ENCODE measurements around the gene IDH3G.
"Not testable (repeated sequence)": the region's sequence is repeated elsewhere in the genome, so short reads cannot be mapped to it uniquely, and the experiment has no call there.

Gene IDH3G

DNA sequence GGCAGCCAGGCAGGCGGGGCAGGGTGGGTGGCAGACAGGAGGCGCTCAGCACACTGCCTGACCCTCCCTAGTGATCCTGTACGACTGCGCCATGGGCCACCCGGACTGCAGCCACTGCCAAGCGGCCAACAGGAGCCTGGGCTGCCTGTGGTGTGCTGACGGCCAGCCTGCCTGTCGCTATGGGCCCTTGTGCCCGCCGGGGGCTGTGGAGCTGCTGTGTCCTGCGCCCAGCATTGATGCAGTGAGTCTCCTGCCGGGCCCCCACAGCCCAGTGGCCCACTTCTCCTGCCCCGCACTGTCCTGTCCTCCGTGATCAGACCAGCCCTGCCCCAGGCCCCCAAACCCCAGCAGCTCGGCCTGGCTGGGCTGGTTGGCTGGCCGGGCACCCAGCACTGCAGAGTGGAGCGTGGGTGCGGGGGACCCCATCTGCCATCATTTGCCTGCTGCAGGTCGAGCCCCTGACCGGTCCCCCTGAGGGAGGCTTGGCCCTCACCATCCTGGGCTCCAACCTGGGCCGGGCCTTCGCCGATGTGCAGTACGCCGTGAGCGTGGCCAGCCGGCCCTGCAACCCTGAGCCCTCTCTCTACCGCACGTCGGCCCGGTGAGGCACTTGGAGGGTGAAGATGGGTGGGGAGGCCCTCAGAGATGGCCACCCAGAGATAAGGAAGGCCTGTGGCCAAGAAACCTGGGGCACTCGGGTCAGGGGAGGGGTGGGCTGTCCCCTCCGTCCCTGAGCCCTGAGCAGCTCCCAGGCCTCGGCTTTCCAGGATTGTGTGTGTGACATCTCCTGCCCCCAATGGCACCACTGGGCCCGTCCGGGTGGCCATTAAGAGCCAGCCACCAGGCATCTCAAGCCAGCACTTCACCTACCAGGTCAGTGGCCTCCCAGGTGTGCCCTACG lies 22.5 kb downstream of the IDH3G start:
- DNase-seq: no peak

DNA sequence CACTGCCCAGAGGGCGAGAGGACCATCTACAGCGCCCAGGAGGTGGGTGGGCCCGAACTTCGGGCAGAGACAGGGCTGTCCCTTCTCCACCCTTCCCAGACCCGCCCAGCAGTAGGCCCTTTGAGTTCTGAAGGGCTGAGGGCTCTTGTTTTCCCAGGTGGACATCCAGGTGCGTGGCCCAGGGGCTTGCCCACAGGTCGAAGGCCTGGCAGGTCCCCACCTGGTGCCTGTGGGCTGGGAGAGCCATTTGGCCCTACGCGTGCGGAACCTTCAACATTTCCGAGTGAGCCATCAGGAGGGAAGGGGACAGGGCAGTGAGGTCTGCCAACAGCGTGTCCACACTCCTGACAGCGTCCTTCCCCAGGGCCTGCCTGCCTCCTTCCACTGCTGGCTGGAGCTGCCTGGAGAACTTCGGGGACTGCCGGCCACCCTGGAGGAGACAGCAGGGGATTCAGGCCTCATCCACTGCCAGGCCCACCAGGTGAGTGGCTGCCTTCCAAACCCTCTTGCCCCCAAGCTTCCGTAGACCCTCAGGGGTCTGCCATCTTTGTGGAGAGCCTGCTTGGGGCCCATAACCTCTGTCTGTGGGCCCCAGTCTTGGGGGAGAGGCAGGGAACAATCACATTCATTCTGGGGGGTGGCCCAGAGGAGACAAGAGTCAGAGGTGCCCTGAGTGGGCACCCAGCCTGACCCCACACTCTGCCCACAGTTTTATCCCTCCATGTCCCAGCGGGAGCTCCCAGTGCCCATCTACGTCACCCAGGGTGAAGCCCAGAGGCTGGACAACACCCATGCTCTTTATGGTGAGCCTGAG lies 23.4 kb downstream of the IDH3G start:
- no peak for DNase-seq

DNA sequence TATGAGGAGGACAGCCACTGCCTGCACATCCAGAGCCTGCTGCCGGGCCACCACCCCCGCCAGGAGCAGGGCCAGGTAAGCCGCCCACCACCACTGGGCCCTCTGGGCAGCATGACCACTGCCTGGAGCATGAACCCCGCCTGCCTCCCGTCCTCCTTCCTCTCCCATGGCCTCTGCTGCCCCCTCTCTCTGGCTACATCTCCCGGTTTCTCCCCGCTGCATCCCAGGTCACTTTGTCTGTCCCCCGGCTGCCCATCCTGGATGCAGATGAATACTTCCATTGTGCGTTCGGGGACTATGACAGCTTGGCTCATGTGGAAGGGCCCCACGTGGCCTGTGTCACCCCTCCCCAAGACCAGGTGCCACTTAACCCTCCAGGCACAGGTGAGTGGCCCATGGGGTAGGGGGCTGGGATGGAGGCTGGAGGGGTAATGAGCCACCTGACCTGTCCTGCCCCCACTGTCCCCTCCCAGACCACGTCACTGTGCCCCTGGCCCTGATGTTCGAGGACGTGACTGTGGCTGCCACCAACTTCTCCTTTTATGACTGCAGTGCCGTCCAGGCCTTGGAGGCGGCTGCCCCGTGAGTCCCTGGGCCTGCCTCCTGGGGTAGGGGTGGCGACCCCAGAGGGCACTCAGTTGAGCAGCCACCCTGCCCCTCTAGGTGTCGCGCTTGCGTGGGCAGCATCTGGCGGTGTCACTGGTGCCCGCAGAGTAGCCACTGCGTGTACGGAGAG lies 24.1 kb downstream of the IDH3G start:
- no peak for DNase-seq

DNA sequence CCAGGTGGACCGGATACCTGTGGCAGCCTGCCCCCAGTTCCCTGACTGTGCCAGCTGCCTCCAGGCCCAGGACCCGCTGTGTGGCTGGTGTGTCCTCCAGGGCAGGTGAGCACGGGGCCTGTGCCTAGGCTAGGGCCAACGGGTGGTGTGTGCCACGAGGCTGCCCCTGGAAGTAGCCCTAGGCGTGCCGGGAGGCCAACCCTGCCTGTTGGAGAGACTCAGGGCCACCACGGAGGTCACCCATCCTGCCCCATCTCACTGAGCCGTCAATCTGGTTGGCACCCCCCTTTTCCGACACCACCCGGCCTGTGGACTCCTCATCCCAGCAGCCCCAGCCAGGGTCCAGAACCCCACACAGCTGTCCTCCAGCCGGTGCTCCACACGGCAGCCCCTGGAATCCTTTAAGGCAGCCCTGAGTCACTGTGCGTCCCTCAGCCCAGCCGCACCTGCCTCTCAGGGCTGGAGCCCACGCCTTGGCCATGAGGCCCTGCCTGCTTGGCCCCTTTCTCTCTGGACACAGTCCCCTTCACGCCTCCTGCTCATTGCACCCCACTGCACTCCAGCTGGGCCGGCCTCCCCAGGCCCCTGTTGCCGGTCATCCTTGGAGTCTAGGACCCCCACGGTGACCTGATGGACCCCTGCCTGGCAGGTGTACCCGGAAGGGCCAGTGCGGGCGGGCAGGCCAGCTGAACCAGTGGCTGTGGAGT lies 24.9 kb downstream of the IDH3G start:
- DNase-seq: no peak

DNA sequence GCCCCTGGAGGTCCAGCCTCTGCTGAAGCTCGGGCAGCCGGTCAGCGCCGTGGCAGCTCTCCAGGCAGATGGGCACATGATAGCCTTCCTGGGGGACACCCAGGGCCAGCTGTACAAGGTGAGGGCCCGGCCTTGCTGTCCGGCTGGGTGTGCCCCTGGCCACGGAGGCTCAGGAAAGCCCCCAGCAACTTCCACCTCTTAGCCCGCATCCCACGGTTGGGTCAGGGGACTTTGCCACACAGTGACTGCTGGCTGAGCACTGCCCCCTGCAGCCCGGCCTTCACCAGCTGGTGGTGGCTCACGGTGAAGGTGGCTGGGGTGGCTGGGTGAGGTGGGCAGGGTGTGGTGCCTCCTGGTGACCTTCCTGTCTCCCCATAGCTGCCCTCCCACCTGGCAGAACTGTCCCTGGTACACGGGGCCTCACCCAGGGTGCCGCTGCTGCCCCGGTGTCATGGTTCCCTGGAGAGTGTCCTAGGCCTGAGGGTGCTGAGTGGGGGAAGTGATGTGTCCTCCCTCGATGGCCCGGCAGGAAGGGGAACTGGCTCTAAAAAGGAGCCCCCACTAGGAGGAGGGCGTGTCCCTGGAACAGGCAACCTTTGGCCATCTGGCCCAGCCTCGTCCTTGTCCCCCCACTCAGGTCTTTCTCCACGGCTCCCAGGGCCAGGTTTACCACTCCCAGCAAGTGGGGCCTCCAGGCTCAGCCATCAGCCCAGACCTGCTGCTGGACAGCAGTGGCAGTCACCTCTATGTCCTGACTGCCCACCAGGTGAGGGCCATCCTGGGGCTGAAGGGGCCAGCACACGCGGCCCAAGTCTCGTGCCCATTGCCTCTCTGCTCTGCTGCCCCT lies 25.6 kb downstream of the IDH3G start:
- no peak for DNase-seq

DNA sequence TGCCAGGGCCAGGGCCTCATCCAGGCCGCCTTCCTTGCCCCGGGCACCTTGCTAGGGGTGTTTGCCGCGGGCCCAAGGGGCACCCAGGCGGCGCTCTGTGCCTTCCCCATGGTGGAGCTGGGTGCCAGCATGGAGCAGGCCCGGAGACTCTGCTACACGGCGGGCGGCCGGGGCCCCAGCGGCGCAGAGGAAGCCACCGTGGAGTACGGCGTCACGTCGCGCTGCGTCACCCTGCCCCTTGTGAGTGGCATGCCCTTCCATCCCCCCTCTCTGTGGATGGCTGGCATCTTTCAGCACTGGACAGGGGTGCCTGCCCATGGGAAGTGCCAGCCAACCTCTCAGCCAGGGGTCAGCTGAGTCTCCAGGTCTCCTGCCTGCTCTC lies 26.5 kb downstream of the IDH3G start:
- DNase-seq: no peak

DNA sequence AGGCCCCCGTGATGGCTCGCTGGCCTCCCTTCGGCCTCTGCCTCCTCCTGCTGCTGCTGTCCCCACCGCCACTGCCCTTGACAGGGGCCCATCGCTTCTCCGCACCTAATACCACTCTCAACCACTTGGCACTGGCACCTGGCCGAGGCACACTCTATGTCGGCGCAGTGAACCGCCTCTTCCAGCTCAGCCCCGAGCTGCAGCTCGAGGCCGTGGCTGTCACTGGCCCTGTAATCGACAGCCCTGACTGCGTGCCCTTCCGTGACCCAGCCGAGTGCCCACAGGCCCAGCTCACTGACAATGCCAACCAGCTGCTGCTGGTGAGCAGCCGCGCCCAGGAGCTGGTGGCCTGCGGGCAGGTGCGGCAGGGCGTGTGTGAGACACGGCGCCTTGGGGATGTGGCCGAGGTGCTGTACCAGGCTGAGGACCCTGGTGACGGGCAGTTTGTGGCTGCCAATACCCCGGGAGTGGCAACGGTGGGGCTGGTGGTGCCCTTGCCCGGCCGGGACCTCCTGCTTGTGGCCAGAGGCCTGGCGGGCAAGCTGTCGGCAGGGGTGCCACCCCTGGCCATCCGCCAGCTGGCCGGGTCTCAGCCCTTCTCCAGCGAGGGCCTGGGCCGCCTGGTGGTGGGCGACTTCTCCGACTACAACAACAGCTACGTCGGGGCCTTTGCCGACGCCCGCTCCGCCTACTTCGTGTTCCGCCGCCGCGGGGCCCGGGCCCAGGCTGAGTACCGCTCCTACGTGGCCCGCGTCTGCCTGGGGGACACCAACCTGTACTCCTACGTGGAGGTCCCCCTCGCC lies 27.1 kb downstream of the IDH3G start:
- no peak for DNase-seq

DNA sequence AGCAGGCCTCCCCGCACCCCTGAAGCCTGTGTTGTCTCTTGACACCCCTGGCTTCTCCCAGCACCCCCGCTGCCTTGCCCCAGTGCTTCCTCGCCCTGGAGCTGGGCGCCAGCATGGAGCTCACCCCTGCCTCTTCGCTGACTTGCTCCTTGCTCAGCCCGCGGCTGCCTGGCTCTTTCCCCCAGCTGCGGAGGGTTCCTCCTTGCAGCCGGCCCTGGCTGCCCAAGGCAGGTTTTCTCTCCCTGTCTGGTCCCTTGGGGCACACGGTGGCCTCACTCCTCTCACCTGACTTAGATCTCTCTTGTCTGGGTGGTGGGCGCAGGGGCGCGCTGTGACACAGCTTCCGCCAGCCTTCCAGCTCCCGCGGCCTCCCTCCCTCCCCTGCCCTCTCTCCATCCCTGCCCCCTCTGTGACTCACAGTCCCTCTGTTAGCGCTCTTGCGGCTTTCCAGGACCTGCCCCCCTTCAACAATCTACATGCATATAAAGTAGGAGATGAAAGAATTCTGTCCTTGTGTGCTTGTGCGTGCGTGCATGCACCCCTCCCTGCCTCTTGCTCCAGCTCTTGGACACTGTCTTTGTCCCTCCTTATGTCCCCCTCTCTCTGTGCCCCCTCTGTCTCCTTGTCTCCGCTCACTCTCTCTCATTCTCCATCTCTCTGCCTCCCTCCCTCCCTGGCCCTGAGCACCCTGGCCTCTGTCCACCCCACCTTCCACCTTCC lies 27.9 kb downstream of the IDH3G start:
- peak; percentile 43 for DNase-seq

DNA sequence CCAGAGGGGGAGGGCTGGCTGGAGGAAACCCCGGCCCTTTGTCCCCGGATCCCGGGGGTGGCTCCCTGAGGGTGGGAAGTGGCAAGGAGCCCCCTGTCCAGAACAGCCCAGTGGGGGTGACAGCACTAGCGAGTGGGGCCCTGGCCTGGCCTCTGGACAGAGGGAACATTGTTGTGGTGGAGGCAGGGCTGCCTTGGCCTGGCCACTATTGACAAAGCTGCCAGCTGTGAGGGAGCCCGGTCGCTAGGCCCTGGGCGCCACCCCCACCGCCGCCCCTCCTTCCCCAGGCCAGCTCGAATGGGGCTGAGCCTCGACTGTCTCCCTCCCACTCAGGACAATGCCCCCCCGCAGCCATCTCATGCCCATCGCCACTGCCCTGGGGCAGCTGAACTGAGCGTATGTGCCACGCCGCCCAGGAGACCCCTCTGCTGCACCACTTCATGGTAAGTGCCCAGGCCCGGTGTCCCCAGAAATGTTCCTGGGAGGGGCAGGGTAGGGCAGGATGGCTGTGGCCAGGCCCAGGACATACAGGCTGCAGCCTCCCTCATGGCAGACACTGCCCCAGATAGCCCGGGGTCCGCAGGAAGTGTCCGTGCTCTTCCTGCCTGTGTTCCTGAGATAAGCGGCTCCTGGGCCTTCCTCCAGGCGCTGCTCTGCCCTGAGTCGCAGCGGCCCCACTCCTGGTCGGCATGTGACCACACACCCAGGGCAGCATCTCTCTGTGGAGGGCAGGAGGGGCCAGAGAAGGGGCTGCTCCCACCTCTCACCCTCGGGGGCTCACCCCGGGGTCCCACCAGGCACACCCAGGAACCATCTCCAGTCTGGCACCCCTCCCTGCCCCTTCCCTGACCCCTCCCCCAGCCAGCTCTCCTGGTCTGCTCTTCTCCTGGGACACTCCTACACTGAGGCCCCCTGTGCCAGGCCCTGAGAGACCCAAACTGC lies 28.8 kb downstream of the IDH3G start:
- DNase-seq: no peak

DNA sequence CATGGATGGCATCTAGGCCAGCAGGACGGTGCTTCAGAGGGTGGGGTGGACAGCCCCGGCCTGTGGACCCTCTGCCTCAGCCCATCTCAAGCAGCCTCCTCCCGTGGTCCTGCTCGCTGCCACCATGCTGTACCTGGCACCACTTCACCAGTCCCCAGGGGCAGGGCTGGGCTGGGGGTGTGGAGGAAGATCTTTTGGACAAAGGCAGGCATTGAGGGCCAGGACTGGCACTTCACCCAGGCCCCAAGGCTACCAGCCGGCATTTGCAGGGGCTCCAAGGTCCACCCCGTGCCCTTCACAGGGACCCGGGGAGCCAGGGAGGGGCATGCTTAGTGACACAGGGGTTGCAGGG lies 29.4 kb downstream of the IDH3G start:
- DNase-seq: no peak

DNA sequence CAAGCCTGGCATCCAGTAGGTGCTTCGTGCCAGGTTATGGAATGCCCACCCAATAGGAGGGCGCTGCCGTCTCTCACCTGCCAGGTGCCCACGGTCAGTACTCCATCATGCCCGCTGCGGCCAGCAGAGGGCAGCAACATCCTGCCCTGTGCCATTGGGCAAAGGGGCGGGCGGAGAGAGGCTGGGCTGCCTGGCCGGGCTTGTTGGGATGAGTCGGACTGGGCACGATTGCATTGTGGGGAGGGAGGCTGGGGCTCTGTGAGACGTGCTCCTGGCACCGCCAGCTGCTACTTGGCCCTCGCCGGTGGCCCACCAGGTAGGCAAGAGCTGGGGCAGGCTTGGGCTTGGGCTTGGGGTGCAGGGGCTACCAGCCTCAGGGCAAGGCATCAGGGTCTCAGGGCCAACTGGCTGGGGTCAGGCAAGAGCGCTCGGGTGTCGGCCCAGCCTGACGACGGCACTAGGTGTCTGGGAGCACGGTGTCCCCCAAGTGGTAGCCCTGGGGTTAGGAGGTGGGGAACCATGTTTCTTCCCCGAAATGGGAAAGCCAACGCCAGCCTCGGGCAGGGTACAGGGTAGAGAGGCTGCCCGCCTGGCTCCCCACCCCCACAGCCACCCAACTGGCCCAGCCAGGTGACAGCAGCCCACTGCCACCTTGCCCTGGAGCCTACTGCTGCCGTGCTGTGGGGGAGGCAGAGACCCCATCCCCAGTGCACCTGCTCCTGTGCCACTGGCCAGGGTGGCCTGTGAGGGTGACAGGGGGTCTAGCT lies 30.0 kb downstream of the IDH3G start, which contains the start of gene PLXNB3:
TSS of gene PLXNB3 (plus strand) at position 261 of the 767 bp plus-strand sequence. CDS start 1,287 bp downstream, outside the sequence.
- DNase-seq: peak; percentile 76

DNA sequence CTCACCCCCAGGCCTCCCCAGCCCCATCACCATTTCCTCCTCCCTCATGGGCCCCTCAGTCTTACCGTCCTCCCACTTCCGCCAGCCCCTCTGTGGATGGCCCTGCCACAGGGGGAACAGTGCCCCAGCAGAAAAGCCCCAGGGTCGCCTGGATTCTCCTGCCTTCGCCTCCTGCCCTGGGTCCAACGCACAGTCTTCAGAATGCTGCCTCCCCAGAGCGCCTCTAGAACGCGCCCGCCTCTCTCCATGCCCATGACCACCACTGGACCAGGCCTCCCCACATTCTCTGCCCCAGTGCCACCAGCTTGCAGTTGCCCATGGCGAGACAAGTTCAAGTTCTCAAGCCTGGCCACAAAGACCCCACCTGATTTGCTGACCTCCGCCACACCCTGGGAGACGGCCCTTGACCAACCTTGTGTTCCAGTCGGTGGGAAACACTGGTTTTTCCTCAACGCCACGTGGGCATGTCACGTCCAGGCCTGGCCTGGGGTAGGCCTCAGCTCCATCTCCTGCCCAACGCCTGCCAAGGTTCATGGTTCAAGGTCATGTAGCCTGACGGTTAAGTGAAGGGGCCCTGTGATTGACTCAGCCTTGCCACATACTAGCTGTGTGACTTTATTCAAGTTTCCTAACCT lies 30.8 kb downstream of the IDH3G start:
- DNase-seq: no peak

DNA sequence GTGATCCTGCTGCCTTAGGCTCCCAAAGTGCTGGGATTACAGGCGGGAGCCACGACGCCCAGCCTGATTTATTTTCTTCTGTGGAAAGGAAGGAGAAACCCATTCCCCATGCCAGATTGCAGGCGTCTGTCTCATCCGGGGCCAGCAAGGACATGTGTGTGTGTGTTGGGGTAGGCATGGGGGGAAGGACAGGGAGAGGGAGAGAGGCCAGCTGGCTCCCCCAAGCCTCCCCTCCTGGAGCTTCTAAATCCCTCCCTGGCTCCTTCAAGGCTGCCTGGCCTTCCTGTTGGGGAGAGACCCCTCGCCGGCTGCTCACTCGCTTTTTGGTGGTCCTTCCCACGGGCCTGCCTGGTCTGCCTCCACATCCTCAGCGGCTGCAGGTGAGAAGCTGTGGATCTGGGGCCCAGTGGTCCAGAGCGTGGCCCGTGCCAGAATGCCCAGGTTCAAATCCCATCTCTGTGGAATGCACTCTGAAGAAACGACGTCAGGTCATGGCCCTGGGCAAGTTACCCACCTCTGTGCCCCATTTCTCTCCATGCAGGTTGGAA lies 31.5 kb downstream of the IDH3G start:
- no peak for DNase-seq

DNA sequence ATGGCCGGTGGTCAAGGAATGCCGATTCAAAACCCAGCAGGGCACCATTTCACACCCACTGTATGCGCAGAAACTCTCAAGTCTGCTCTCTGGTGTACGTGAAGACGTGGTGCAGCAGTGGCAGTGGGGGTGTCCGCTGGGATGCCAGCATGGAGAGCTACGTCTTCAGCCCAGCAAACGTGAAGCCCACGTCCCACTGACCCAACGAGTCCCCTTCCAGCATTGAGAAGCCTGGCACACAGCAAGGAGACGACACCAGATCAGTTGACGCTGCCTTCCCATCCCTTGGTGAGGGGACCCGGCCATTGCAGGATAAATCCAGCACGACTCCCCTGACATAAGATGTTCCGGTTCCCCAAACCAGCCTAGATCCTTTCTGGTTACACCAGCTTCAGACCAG lies 32.3 kb downstream of the IDH3G start:
- DNase-seq: no peak

DNA sequence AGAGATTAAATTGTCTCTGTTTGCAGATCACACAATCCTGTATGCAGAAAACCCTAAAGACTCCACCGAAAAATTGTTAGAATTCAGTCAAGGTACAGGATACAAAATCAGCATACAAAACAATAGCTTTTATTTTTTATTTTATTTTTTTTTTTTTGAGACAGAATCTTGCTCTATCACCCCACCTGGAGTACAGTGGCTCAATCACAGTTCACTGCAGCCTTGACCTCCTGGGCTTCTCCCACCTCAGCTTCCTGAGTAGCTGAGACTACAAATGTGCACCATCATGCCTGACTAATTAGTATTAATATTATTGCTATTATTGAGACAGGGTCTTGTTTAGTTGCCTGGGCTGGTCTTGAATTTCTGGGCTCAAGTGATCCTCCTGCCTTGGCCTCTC lies 39.0 kb downstream of the IDH3G start:
- DNase-seq: no peak

DNA sequence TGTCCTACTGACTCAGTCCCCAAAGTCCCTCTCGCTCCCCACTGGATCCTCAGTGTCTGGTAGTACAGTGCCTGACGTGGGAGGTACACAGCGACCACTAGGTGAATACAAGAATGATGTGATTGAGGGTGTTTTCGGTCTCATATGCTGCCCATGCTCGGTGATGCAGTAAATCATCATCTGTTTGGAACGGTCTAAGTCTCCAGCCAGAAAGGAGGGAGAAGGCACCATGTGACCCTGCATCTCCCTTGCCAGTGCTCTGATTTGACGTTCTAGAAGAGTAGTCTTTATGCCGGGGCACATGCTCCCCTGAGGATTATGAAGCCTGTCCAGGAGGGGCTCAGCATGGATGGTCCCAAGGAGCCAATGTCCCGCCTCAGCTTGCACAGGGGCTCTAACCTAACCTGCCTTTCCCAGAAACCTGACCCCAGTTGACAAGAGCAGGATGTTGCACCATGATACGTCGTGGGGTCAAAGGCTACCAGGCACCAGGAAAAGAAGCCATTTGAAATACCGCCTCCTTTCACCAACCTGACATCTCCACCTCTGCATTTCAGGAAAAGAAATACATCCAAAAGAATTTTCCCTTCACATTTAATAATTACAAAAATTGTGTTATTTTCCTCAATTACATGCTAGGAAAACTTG lies 43.9 kb downstream of the IDH3G start:
- no peak for DNase-seq

DNA sequence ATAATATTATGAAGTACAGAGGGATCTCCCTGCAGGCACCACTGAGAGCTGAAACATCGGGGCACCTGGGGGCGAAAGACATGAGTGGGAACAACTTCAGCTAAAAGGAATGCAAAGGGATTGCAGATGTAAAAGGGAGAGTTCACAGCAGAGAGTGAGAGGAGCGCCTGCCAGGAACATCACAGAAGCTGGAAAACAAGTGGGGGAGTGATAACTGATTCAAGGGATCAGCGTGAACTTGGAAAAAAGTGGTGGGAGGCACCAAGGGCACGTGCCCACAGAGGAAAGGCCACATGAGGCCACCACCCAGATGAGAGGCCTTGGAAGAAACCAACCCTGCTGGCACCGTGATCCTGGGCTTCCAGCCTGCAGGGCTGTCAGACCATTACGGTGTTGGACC lies 45.2 kb downstream of the IDH3G start:
- not testable (repeated sequence) for DNase-seq
